ENCODE results near the gene MINDY2. TPM values are rescaled to one million over a fixed set of nuclear protein-coding genes. Genes with fewer than 3 reads are reported as not detected.
A peak's percentile ranks its signal among the peaks of the same experiment; 100 is the strongest.
"Not testable (repeated sequence)": the region's sequence is repeated elsewhere in the genome, so short reads cannot be mapped to it uniquely, and the experiment has no call there.

Gene MINDY2
- polyA plus RNA-seq, 5 donors, result 10.3 to 18.3 (median 15.6) TPM

DNA sequence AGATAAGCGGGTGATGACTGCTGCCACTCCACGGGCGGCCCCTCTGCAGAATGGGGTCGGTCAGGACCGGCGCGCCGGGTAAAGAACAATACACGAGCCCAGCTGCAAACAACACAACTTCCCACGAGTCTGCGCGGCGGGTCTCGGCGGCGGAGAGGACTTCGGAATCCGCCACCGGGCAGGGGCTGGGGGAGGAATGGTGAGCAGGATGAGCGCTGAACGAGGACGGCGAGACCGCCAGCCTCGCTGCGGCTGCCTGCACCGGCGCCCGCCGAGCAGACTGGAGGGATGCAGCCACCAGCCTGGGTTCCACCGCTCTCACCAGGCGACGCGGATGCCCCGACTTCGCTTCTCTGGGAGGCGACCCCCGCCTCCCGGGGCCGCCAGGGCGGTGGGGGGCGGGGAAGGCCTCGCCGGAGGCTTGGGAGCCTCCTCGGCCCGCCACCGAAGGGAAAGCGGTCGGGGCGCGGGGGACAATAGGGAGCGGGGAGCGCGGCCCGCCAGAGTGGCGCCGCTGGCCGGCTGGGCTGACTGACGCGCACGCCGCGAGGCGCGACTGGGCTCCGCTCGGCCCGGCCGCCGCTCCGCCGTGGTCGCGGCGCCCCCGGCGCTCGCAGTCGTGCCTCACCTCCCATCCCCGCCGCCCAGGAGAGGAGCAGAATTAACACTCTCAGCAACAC is 22.1 kb upstream of the MINDY2 start:
- peak; percentile 48 to 61 for DNase-seq

DNA sequence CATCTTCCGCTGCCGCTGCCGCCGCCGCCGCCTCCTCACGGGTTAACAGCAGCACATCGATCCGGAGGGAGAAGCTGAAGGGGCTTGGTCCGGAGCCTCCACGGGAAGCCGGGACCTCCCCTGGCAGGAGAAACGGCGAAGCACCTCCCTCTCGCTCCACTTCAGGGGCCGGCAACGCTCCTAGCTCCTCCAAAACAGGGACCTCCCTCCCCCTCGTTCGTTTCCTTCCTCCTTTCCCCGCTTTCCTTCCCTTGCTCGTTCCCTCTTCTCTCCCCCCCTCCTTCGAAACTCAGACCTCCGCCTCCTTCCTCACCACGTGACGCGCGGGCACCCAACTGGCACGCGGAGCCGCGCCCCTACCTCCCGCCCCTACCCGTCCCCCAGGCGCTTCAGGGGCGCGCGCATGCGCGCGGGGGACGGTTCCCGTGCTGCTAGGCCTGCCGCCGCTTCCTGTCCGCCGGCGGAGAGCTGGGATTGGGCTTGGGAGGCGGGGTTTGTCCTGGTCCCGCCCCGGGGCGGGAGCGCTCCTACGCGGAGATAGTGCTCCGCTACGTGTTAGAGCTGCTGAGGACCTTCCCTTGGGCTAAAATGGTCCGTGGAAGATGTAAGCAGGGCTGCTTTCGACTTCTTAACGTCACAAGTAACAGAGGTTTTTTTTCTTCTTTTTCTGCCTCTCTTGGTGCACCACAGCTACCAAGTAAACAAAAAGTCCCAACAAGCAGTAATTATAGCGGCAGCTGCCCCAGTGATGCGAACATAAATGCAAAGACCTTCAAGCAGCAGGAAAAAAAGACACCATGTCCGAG is 21.4 kb upstream of the MINDY2 start, which contains the start of gene ADAM10:
ADAM10 (minus strand) TSS at position 176 of the 806 bp plus-strand sequence; CDS start at position 3, 173 bp downstream.
- DNase-seq, result peak; percentile 100

DNA sequence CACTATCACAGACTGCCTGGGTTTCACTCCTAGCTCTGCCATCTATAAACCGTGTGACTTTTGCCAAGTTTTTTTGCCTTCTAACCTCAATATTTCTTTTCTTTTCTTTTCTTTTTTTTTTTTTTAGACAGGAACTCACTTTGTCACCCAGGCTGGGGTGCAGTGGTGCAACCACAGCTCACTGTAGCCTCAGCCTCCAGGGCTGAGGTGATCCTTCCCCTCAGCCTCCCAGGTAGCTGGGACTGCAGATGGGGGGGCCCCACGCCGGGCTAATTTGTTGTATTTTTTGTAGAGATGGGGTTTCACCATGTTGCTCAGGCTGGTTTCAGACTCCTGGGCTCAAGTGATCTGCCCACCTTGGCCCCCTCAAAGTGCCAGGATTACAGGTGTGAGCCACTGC is 18.4 kb upstream of the MINDY2 start:
- no peak for DNase-seq

DNA sequence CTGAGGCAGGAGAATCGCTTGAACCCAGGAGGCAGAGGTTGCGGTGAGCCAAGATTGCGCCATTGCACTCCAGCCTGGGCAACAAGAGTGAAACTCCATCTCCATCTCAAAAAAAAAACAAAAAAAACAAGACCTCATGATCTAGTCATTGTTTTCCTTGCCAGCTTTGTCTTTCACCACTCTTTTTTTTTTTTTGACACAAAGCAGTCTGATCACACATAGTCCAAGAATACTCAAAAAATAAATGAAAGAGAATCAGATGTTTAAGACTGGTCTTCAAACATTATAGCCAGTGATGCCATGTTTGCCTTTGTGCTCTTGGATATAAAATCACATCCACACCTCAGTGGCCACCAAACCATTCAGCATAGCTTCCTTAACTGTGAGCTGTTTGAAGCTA is 15.8 kb upstream of the MINDY2 start:
- DNase-seq, result no peak

DNA sequence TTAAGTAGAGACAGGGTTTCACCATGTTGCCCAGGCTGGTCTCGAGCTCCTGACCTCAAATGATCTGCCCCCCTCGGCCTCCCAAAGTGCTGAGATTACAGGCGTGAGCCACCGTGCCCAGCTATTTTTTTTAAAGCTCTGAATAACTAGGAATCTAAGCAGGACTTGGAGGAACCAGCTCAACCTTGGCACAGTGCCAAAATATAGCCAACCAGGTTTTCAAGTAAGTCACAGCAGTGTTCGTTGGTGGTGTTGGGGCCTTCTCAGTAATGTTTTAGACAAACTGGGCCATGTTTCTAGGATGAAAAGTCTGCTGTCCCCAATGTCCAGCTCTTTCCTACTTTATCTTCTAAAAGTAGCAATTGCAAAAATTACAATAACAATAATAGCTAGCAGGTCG is 15.1 kb upstream of the MINDY2 start:
- no peak for DNase-seq

DNA sequence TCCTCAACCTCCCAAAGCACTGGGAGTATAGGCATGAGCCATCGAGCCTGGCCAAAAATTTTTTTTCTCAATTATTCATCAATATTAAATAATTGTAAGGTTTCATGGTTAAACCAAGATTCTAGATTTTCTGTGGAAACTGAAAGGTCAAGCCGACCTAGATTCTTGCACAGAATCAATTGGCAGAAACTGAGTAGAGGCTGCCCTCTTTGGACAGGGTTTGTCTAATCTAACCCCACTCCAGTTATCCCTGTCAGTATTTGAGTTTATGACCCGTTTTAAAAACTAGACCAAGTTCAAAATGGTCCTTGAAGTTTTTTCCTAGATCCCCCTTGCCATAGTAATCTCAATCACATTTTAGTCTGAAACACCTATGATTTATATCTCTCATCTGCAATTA is 13.0 kb upstream of the MINDY2 start:
- DNase-seq, result no peak

DNA sequence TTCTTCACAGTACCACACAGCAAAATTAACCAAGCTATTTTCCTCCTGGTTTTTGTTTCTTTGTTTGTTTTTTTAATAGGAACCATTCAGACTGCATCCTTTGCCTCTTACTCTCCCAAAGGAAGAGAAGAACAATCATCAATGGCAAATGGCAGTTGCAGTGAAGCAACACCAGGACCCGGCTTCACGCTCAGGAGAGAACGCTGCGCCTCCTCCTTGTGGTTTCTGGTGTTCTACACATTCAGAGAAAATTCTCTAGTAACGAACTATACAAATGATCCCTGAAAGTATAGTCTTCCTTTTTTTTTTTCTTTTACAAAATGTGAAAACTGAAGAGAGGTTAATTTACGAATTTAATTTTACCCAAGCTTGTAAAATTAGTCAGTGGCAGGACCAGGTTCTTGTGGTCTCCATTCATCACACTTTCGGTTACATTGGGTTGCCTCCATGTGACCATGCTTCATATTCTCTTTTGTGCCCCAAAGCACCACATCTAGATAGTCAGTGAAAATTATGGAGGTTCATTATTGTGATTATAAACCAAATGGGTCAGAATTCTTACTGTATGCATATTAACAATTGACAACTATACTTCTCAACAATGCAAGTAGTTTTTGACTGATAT is 10.6 kb upstream of the MINDY2 start:
- no peak for DNase-seq

DNA sequence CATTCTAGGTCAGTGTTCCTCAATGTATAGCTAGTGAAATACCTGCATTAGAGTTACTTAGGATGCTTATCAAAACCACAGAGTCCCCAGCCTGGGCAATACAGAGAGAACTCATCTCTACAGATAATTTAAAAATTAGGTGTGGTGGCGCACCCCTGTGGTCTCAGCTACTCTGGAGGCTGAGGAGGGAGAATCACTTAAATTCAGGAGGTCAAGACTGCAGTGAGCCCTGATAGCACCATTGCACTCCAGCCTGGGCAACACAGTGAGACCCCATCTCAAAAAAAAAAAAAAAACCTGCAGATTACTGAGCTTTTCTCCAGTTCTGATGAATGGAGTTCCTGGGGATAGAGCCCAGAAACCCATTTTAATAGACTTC is 10.1 kb upstream of the MINDY2 start:
- no peak for DNase-seq

DNA sequence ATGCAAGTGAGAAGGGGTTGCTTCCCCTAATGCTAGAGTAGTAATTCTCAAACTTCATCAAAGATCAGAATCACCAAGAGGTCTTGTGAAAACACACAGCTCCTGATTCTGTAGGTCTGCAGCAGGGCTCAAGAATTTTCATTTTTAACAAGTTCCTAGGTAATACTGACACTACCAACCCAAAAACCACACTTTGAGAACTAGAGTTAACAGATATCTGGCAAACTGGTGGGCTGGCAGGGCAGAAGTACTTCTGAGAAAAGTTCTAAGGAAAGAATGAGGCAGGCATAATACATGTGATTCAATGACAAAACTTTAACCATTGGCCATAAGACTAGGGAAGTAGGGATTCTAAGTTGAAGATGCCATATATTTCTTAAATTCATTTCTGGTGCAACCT is 8.8 kb upstream of the MINDY2 start:
- no peak for DNase-seq

DNA sequence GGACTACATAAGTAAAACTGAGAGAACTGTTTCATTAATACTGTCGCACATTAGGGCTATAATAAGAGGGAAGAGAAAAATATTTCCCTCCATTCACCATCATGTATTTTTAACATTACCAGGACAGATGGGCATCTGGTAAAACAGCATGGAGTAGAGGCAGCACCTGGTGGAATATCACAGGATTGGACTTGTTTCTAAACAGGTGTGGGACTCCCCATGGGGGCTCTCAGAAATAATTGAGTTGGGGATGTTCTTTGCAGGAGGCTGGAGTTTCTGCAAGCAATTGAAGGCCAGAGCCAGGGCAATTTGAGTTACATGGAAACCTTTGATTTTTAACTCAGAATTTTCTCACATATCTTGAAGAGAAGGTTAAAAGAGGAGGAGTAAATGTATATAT is 8.4 kb upstream of the MINDY2 start:
- no peak for DNase-seq

DNA sequence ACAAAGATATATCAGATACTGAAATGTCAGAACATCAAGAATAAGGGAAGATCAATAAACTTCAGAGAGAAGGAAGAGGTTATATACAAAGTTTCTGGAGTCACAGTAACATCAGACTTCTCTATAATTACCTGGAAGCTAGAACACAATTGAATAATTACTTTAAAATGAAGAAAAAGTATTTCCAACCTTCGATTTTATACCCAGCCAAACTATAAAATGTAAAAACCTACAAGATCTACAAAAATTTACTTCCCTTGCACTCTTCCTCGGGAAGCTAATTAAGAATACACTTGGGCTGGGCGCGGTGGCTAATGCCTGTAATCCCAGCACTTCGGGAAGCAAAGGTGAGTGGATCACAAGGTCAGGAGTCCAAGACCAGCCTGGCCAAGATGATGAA is 6.6 kb upstream of the MINDY2 start:
- no peak for DNase-seq

DNA sequence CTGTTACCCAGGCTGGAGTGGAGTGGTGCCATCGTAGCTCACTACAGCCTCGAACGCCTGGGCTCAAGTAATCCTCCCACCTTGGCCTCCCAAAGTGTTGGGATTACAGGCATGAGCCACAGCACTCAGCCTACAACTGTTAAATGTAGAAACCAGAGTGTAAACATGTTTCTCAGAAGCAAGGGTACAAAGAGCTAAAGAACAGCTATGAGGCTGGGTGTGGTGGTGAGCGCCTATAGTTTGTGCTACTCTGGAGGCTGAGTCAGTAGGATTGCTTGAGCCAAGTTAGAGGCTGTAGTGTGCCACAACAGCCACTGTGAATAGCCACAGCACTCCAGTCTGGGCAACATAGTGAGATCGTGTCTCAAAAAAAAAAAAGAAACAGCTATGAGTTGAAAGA is 4.8 kb upstream of the MINDY2 start:
- DNase-seq, result no peak

DNA sequence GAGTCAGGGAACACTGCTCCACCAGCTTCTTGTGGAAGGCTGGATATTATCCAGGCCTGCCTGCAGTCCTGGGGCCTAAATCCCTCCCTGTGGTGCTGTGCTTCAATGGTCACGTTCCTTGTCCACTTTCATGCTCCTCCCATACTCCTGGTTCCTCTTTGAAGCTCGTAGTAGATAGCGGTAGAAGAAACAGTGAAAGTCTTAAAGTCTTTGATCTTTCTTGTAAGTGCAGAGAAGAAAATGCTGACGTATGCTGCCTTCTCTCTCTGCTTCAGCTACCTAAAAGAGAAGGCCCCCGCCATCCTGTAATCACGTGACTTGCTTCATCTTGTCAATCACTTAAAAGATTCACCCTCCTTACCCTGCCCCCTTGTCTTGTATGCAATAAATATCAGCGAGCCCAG is 2.5 kb upstream of the MINDY2 start:
- DNase-seq, result not testable (repeated sequence)

DNA sequence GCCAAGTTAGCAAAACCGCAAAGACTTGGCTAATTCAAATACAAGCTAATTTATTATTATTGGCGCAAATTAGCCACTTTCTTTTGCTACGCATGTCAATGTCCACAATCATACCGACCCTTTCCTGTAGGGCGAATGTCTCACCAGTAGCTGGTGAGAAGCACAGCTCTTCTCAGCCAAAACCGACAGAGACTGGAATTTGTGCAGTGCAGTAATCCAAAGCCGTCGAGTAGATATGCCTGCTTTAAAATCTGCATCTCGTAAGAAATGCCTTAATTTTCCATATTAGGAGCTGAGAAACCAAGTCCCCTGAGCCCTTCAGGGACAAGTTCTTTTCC is 614 bp upstream of the MINDY2 start:
- DNase-seq, result no peak

DNA sequence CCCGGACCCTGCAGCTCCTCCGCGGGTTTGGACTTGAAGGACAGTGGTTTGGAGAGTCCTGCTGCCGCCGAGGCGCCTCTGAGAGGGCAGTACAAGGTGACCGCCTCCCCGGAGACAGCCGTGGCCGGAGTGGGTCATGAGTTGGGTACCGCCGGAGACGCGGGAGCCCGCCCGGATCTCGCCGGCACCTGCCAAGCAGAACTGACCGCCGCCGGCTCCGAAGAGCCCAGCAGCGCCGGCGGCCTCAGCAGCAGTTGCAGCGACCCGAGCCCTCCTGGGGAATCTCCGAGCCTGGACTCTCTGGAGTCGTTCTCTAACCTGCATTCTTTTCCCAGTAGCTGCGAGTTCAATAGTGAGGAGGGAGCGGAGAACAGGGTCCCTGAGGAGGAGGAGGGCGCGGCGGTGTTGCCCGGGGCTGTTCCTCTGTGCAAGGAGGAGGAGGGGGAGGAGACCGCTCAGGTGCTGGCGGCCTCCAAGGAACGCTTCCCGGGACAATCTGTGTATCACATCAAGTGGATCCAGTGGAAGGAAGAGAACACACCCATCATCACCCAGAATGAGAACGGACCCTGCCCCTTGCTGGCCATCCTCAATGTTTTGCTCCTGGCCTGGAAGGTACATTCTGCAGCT is 634 bp downstream of the MINDY2 start:
- DNase-seq, result peak in 1 of 2 donors; percentile 55

DNA sequence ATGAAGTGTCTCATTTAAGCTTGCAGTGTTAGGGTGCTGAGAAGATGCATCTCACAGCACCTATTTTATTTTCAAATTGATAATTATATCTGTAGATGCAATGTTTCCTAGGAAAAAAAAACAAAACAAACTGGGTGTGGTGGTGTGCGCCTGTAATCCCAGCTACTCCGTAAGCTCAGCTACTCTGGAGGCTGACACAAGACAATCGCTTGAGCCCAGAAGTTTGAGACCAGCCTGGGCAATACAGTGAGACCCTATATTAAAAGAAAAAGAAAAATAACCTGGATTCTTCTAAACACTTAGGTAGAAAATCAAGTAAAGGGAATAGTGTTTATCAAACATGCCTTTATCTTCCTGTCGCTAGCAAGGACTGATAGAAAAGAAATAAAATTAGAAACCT is 1.9 kb downstream of the MINDY2 start:
- DNase-seq, result no peak

DNA sequence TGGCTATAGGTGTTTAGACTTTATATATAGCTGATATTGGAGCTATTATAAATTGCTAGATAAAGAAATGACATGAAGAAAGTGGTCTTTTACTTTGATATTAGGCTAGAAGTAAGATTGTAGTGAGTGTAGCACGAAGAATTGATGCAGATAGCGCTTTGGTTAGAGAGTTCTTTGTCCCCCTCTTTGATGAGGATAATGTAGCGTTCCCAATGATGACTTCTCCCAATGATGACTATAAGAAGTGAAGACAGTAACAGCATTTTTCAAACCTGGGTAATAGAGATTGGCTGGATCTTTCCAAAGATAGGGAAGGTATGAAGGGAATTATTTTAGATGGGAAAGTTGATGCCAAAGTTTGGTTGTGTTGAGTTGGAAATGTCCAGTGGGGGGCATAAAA is 4.3 kb downstream of the MINDY2 start:
- no peak for DNase-seq

DNA sequence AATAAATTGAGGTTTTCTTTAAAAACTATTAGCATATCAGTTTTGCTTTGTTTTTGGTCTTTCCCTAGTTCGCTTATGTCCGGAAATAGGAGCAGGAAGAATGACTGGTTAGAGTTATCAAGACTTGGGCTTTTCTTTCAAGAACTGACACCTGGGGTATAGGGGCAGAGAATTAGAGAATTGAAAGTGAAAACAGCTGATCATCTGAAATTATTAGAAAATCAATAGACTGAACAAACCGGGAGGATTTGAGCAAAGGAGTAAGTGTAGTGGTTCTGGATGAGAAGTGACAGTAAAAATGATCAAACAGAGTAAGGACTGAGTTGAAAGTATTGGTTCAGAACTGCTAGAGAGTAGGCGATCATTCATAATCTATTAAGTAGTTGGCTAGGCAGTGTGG is 6.0 kb downstream of the MINDY2 start:
- no peak for DNase-seq

DNA sequence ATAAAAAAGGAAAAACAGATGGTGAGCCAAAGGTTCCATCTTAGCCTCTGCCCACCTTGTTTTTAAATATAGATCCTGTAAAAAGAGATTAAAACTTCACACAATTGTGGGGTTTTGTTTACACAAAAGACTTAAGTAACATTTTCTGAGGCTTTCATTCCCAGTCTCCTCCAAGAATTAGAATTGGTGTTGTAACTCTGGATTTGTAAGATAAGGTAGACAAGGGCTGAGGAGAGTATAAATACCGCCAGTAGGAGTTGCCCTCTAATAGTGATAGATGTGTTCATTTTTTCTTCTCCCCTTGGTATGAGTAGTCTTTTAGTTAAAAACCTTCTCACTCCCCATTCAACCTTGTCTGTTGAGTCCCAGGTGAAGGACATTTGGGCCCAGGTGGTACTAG is 8.5 kb downstream of the MINDY2 start:
- no peak for DNase-seq

DNA sequence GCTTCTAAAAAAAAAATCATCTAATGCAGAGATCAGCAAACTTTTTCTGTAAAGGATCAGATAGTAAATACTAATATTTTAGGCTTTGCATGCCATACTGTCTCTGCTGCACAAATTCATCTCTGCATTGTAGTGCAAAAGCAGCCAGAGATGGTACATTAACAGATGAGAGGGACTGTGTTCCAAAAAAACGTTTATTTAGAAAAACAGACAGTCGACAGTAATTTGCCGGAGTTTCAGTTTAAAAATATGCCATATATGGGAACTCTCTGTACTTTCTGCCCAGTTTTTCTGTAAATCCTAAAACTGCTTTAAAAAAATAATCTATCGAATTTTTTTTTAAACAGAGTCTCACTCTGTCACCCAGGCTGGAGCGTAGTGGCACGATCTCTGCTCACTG is 14.3 kb downstream of the MINDY2 start:
- no peak for DNase-seq

DNA sequence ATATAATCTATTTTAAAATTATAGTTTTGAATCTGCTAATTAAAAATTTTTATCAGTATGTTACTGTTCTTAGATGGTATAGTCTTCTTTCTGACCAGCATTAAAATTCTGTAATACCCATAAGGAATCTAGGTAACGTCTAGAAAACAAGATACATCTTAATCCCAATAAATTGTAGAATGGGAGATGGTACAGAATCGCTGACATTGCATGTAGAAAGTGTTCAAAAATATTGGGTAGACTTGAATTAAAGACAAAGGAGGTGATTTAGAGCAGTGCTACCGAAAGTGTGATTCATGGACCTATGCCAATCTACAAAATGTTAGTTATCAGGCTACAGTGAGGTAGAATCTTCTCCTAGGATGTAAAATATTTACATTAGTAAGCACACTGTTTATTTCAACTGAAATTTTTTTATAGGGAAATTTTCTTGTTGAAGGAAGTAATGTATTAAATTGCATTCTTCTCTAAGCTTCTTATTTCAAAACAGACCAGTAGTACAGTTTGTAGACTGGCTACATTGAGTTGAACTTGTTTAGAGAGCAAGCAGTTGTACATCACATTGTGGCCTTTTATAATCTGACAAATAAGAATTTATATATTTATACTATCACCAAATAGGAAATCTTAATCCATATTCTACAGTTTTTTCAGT is 17.1 kb downstream of the MINDY2 start:
- no peak for DNase-seq

DNA sequence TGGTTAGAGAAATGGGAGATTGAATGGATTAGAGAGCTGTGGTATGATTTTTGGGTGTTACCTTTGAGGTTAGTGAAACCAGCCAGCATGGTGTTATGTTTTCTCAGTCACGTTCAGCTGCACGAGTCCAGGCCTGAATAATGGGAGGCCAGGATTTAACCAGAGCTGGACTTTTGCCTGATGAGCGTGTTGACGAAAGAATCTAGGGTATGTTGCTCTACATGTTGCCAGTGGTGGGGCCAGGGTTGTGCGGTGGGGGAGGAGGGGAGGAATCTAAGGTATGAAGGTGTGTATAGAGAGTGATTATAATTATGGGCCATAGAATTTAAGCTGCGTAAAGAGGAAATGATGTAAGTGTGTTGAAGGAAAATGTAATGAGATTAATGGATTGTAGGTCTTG is 22.8 kb downstream of the MINDY2 start:
- peak; percentile 27 to 31 for DNase-seq

Measured in right lung (tissue), 5 donors.